A673 (cell line): Measurements from ENCODE around the gene CR2. TPM values are rescaled to one million over a fixed set of nuclear protein-coding genes. Genes with fewer than 3 reads are reported as not detected.

Experiments used
- BruUV-seq: library from RNA; stranded (reverse); fragments of 400-500 nt; replicated peaks from 2 replicates; lab custom pipeline; 2021; lab: Mats Ljungman, UMichigan
- CTCF ChIA-PET: fragments of 300-600 bp; sonication (Branson Sonifier 250); formaldehyde crosslinking; loops from one replicate; lab custom pipeline; 2022; ENCODE audit warnings: antibody characterized with exemption; lab: Charles Lee
- POLR2A ChIA-PET: fragments of 300-600 bp; sonication (Branson Sonifier 250); formaldehyde crosslinking; loops from one replicate; lab custom pipeline; 2022; ENCODE audit warnings: antibody characterized with exemption; ENCODE audit not compliant: low non-redundant PET; lab: Charles Lee
- DNase-seq: peaks from one replicate; pipeline ENCODE4 v3.0.0-alpha.2; 2015; ENCODE audit warnings: low spot score
- H3K27ac ChIP-seq: fragments of 200-600 bp; sonication (generic); 2 replicates; pipeline ENCODE4 v1.5.1; 2016; ENCODE audit warnings: mixed run types, low read depth, mild to moderate bottlenecking, mixed read lengths, antibody characterized with exemption, low read length; ENCODE audit not compliant: poor library complexity, severe bottlenecking
- H3K27me3 ChIP-seq: fragments of 200-600 bp; sonication (generic); replicated peaks from 2 replicates; pipeline ENCODE4 v1.6.1; 2017; ENCODE audit warnings: mixed run types, low read depth, mild to moderate bottlenecking, mixed read lengths, antibody characterized with exemption, low read length; ENCODE audit not compliant: insufficient read depth, poor library complexity
- H3K36me3 ChIP-seq: fragments of 200-600 bp; sonication (generic); 2 replicates; pipeline ENCODE4 v1.6.1; 2016; ENCODE audit warnings: mixed run types, mild to moderate bottlenecking, mixed read lengths, antibody characterized with exemption, low read length; ENCODE audit not compliant: insufficient read depth, poor library complexity, severe bottlenecking
- H3K4me1 ChIP-seq: fragments of 200-600 bp; sonication (generic); 2 replicates; pipeline ENCODE4 v1.6.1; 2017; ENCODE audit warnings: mixed run types, mild to moderate bottlenecking, mixed read lengths, antibody characterized with exemption, low read length; ENCODE audit not compliant: insufficient read depth, poor library complexity, severe bottlenecking
- H3K4me3 ChIP-seq: fragments of 200-600 bp; sonication (generic); 2 replicates; pipeline ENCODE4 v1.5.1; 2016; ENCODE audit warnings: low read depth, mixed run types, mild to moderate bottlenecking, mixed read lengths, low read length; ENCODE audit not compliant: poor library complexity, severe bottlenecking
- H3K9me3 ChIP-seq: fragments of 200-600 bp; sonication (generic); 2 replicates; pipeline ENCODE4 v1.6.1; 2016; ENCODE audit warnings: mixed run types, low read depth, mild to moderate bottlenecking, mixed read lengths, antibody characterized with exemption, low read length; ENCODE audit not compliant: poor library complexity, severe bottlenecking
- CTCF ChIP-seq: fragments of 300-800, 200-600 bp; sonication (generic); conservative IDR thresholded peaks from 2 replicates; pipeline ENCODE4 v1.5.1; 2017; ENCODE audit warnings: low read depth, mild to moderate bottlenecking, antibody characterized with exemption, low read length, moderate library complexity, mixed read lengths
- EZH2 ChIP-seq: fragments of 200-600 bp; sonication (generic); IDR thresholded peaks from 2 replicates; pipeline ENCODE4 v1.6.1; 2017; ENCODE audit warnings: borderline replicate concordance, low read depth, mild to moderate bottlenecking, mixed read lengths, antibody characterized with exemption, low read length; ENCODE audit not compliant: poor library complexity, severe bottlenecking
- intact Hi-C: fragments of 100-400 bp; cut with micrococcal nuclease; formaldehyde crosslinking; loops from one replicate; pipeline ENCODE4 v1.10.0; 2022; ENCODE audit not compliant: unreplicated experiment
- total RNA-seq: library from RNA; stranded (reverse); gene quantifications from 2 replicates; pipeline ENCODE4 v1.2.3, GENCODE V29; 2021

CR2 gene
- total RNA-seq, 1 experiment from 2014 or later: not detected

GRCh38 chr1:207421078-207421477 lies 33.0 kb upstream of the CR2 start:
- intact Hi-C loops: no loop called here

GRCh38 chr1:207423560-207424292 lies 30.4 kb upstream of the CR2 start:
- H3K27ac ChIP-seq: no peak overlapping the region
- no TSS peak for BruUV-seq
- H3K36me3 ChIP-seq: no peaks in the 10 kb centered on the region
- TF ChIP-seq EZH2 (no peak), CTCF (no peak)
- intact Hi-C loops: no loop called here
- no peaks in the 10 kb centered on the region for H3K4me1 ChIP-seq
- H3K9me3 ChIP-seq: no peaks in the 10 kb centered on the region
- DNase-seq: no peak
- POLR2A ChIA-PET: no interaction called here
- no peak overlapping the region for H3K4me3 ChIP-seq
- H3K27me3 ChIP-seq: peaks cover 5% of the 10 kb centered on the region
- CTCF ChIA-PET: no interaction called here

More at GRCh38 chr1:207421078-207421477, 33.0 kb upstream of the CR2 start:
- no peak for TF ChIP-seq EZH2
- TF ChIP-seq CTCF: no peak
- no peak for DNase-seq
- ChIA-PET POLR2A (no interaction called here), CTCF (no interaction called here)
- Histone ChIP-seq H3K27ac (no peak overlapping the region), H3K4me3 (no peak overlapping the region), H3K27me3 (peaks cover 5% of the 10 kb centered on the region), H3K9me3 (no peaks in the 10 kb centered on the region), H3K36me3 (no peaks in the 10 kb centered on the region), H3K4me1 (no peaks in the 10 kb centered on the region)
- BruUV-seq: no TSS peak

- DNase-seq: no peak
- TF ChIP-seq EZH2 (no peak), CTCF (no peak)
- Histone ChIP-seq H3K27ac (no peak overlapping the region), H3K27me3 (peaks cover 3% of the 10 kb centered on the region), H3K36me3 (no peaks in the 10 kb centered on the region), H3K9me3 (no peaks in the 10 kb centered on the region), H3K4me1 (no peaks in the 10 kb centered on the region), H3K4me3 (no peak overlapping the region)
- intact Hi-C loops: no loop called here
- POLR2A ChIA-PET: no interaction called here
- CTCF ChIA-PET: no interaction called here
- no TSS peak for BruUV-seq
Measured at GRCh38 chr1:207424570-207425131, 29.5 kb upstream of the CR2 start.
